ENCODE data around the gene MPRIP. TPM values are rescaled to one million over a fixed set of nuclear protein-coding genes. Genes with fewer than 3 reads are reported as not detected.

Gene MPRIP
- total RNA-seq, 1 experiment from 2014 or later: 132 TPM

DNA sequence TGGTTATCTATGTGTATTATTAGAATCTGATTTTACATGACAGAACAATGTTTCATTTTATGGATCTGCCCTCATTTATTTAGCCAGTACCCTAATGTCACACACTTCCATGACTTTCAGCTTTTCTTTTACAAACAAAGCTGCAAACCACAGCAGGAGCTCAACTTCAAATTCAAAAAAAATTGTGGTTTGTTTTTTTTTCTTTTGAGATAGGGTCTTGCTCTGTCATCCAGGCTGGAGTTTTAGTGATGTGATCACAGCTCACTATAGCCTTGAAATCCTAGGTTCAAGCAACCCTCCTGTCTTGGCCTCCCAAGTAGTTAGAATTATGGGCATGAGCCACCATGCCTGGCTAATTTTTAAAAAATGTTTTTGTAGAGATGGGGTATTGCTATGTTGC lies 8.2 kb upstream of the MPRIP start:
- Histone ChIP-seq H4K20me1 (ENCODE audit: control insufficient read depth, insufficient read depth, insufficient read length) (no peaks in the 10 kb centered on the region), H3K79me2 (ENCODE audit: insufficient read depth, low read length) (no peaks in the 10 kb centered on the region), H3K27me3 (ENCODE audit: insufficient read depth, low read length) (no peaks in the 10 kb centered on the region), H2AFZ (ENCODE audit: low read length) (no peak overlapping the region), H3K14ac (ENCODE audit: insufficient read depth, low read length) (no peak overlapping the region), H2BK120ac (ENCODE audit: low read depth, low read length, poor library complexity, severe bottlenecking) (no peak overlapping the region), H3K23me2 (ENCODE audit: insufficient read length, low read depth, low read length, poor library complexity, severe bottlenecking) (no peaks in the 10 kb centered on the region), H3K27ac (ENCODE audit: insufficient read length, low read depth, low read length) (no peak overlapping the region), H3K9ac (ENCODE audit: extremely low read depth, insufficient read length, low read length) (no peak overlapping the region), H3K4me1 (ENCODE audit: insufficient read depth, low read length) (peaks cover 6% of the 10 kb centered on the region; the same call in 1 of the 2 replicates), H3K4ac (ENCODE audit: low read depth, low read length) (no peak overlapping the region), H4K8ac (replicated peaks; ENCODE audit: insufficient read length, low read depth, low read length) (no peak overlapping the region), H4K91ac (ENCODE audit: insufficient read length, low read depth, low read length) (no peak overlapping the region), H3K18ac (ENCODE audit: insufficient read length, low read depth, low read length) (no peak overlapping the region), H3K23ac (ENCODE audit: insufficient read length, low read depth, low read length) (no peak overlapping the region), H2BK12ac (ENCODE audit: insufficient read length, low read depth, low read length) (no peak overlapping the region), H2BK20ac (ENCODE audit: low read depth, low read length, poor library complexity, severe bottlenecking) (no peak overlapping the region), H3T11ph (ENCODE audit: low read length) (no peak overlapping the region), H3K56ac (ENCODE audit: insufficient read length, low read depth, low read length) (no peak overlapping the region), H3K4me2 (ENCODE audit: insufficient read depth, insufficient read length, low read length) (no peak overlapping the region), H3K9me3 (ENCODE audit: control insufficient read depth, low read depth, low read length) (no peaks in the 10 kb centered on the region), H2BK5ac (ENCODE audit: insufficient read length, low read length) (no peak overlapping the region), H4K5ac (ENCODE audit: insufficient read length, low read depth, low read length) (no peak overlapping the region), H3K79me1 (ENCODE audit: insufficient read depth, low read depth, low read length, poor library complexity, severe bottlenecking) (no peaks in the 10 kb centered on the region), H2BK15ac (ENCODE audit: low read depth, low read length) (no peak overlapping the region), H2AK5ac (ENCODE audit: insufficient read length, low read length) (no peak overlapping the region)
- no peaks in the 10 kb centered on the region for H3K36me3 Mint-ChIP-seq (ENCODE audit: insufficient read depth in 1 of 3, low read depth in 3 of 3)
- TF ChIP-seq, protein P1, sequence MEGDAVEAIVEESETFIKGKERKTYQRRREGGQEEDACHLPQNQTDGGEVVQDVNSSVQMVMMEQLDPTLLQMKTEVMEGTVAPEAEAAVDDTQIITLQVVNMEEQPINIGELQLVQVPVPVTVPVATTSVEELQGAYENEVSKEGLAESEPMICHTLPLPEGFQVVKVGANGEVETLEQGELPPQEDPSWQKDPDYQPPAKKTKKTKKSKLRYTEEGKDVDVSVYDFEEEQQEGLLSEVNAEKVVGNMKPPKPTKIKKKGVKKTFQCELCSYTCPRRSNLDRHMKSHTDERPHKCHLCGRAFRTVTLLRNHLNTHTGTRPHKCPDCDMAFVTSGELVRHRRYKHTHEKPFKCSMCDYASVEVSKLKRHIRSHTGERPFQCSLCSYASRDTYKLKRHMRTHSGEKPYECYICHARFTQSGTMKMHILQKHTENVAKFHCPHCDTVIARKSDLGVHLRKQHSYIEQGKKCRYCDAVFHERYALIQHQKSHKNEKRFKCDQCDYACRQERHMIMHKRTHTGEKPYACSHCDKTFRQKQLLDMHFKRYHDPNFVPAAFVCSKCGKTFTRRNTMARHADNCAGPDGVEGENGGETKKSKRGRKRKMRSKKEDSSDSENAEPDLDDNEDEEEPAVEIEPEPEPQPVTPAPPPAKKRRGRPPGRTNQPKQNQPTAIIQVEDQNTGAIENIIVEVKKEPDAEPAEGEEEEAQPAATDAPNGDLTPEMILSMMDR (conservative IDR thresholded peaks at IDR 0.05): no peak
- peaks cover 2% of the 10 kb centered on the region; the same call in 1 of the 2 replicates for H3K27me3 Mint-ChIP-seq (ENCODE audit: low read depth)
- no peaks in the 10 kb centered on the region for H3K9me3 Mint-ChIP-seq
- H3K27ac Mint-ChIP-seq: no peak overlapping the region
- H3K4me3 Mint-ChIP-seq: no peak overlapping the region
- DNase-seq: no peak
- peaks cover 12 to 16% of the 10 kb centered on the region in 2 experiments for H3K4me1 Mint-ChIP-seq

All from H9 (cell line).